ENCODE results near the gene SUSD3.

Gene SUSD3

DNA sequence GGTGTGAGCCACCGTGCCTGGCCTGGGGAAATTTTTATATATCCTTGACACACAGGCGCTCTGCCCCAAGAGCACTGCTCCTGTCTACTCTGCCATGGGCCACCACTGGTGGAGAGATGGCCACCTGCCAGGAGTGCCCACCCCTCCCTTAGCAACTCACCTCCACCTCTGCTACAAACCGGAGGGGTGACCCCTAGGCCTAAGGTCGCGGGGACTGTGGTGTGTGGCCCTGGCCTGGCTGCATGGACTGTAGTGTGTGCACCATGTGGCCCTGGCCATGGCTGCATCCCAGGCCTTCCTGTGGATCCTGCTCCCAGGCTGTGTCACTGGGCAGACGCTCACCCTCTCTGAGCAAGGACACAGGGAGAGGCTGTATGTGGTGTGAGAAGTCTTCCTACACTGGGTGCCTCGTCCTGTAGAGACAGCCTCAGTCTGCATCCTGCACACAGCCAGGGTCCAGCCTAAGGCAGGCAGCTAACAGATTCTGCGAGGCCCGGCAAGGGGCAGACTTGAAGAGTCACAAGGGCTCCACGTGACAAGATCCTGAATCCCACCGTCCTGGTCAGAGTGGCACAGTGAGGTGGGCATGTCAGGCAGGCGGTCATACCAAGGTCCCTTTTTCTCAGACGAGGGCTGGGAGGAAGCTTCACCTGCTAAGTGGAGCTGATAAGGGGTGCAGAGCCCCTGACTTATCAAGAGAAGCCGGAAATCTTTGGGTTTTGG is 65.2 kb downstream of the SUSD3 start:
- DNase-seq (ENCODE audit: low spot score): no peak

GRCh38 chr9:93124793-93125192 is 66.3 kb downstream of the SUSD3 start:
- DNase-seq (ENCODE audit: low spot score): no peak

DNA sequence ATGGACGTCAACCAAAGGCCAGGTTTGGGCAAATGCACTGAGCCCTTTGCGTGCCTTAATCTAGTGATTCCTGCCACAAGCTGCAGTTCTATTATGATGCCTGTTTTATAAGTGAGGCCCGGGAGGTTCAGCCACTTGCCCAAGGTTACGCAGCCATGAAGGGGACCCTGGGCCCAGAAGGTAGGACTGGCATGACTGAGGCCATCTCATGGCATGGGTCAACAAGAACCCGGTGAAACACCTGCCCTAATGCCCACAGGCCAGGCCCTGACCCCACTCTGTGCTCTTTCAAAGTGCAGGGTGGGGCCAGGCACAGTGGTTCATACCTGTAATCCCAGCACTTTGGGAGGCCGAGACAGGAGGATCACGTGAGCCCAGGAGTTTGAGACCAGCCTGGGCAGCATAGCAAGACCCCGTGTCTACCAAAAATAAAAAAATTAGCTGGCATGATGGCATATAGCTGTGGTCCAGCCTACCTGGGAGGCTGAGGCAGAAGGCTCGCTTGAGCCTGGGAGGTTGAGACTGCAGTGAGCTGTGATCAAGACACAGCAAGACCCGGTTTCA is 66.9 kb downstream of the SUSD3 start:
- DNase-seq (ENCODE audit: low spot score): no peak

DNA sequence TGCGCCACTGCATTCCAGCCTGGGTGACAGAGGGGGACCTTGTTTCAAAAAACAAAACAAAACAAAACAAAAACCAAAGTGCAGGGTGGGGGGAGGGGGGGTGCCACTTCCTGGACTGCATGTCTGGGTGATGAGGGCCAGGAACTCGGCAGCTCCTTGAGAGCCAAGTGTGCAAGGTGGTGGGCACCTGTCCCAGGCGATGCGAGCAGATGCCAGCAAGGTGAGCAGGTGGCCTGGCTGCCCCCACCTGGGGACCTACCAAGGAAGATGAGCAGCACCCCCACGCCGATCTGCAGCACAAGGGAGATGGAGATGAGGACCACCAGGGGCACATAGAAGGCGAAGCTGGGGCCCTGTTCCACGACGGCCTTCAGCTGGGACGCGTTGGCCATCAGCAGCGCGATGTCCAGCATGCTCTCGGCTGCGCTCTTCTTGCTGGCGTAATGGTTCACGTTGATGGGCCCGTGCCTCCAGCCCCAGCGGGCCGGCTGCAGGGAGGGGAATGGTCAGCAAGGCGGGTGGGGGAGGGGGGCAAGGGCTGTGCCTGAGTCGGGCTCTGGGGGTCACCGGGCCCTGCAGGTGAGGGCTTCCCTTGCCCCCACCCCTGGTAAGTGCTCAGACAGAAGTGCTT is 67.8 kb downstream of the SUSD3 start:
- no peak for DNase-seq (ENCODE audit: low spot score)

DNA sequence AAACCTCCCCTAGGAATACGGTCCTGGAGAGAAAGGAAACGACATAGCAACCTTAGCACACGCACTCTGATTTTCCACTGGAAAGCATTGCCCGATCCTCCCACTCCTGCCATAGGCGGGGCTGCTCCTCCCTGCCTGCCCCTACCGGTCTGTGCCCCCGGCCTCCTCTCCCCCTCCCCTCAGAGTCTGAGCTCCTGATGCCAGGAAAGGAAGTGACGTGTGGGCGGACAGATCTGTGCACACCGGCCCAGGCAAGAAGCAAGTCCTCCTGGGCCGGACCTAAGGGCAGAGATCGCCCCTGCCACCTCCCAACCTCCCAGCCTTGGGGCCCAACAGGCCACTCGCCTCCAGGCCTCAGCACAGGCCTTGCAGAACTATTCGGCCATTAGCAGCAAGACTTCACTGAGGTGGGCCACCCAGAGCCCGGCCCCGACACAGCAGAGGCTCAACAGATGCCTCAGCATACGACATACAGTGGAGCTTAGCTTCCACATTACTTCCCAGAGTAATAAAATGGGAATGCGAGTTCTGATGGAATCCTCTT is 68.4 kb downstream of the SUSD3 start:
- no peak for DNase-seq (ENCODE audit: low spot score)

GRCh38 chr9:93127395-93127911 is 69.0 kb downstream of the SUSD3 start:
- no peak for DNase-seq (ENCODE audit: low spot score)

DNA sequence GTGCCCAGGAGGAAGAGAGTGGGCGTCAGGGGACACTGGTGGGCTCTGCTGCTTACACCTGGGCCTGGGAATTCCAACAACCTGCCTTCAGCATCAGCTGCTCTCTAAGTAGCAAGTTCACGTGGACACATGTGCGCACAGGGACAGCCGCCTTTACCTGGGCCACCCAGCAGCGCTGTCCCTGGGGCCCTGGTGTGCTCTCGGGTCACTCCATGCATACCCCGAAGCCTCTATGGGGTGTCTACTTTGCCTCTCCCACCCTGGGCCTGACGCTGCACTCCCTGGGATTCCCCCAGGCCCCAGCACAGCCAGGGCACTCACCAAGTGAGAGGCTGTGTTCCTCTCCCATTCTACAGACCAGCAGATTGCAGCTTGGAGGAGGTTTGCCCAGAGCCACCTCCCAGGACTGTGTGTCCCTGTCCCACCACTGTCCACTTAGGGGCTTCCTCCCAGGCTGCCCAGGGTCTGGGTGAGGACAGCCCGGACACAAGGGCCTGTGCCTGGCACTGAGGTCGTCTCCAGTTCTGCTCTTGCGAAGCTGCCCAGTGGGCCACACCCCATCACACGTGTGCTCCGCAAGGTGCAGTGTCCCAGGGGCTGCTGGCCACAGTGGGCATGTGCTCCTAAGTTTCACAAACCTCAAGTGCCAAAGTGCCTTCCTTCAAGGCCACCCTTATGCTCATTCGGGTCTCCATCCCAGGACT is 69.7 kb downstream of the SUSD3 start:
- no peak for DNase-seq (ENCODE audit: low spot score)

GRCh38 chr9:93128715-93129224 is 70.3 kb downstream of the SUSD3 start:
- no peak for DNase-seq (ENCODE audit: low spot score)

DNA sequence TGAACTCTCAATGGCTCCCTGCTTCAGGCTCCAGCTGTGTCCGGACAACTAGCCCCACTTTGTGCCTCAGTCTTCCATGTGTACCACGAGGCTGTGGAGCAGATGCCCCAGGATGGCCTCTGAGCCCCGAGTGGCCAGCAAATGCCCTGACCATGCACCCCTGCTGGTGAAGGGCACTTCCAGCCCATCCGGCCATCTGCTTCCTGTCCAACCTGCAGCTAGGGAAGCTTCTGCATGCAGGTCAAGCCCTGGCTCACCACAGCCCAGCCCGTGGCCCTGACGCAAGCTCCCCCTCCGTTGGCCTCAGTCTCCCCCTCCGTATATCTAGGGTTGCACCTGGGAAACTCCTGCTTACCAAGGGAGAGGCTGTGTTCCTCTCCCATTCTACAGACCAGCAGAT is 70.8 kb downstream of the SUSD3 start:
- no peak for DNase-seq (ENCODE audit: low spot score)

GRCh38 chr9:93129691-93130500 is 71.4 kb downstream of the SUSD3 start:
- DNase-seq (ENCODE audit: low spot score): no peak

DNA sequence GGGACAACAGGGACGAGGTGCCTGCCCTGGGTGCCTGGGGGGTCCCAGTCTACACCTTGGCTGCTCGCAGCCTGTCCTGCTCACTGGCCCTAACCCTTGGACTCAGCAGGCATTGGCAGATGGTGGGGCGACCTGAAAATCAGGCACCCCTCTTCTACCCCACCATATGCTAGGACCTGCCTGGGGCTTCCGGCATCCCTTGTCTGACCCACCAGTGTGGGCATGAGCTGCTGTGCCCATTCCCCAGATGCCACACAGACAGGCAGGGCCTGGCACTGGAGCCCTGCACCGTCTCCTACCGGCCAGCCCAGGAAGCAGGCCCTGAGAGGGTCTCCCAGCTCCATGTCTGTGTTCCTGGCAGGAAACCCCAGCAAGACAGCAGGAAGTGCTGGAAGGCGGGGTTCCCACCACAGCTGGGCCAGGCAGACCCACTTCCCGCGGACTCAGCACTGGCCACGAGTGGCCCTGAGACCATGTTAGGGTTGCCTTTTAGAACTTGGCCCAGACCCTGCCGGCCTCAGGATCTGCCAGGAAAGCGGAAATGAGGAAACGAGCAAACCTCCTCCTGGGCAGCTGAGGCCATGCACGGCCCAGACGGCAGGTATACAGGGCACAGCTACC is 72.5 kb downstream of the SUSD3 start:
- no peak for DNase-seq (ENCODE audit: low spot score)

GRCh38 chr9:93131599-93132286 is 73.2 kb downstream of the SUSD3 start:
- no peak for DNase-seq (ENCODE audit: low spot score)

GRCh38 chr9:93132287-93132927 is 73.9 kb downstream of the SUSD3 start:
- DNase-seq (ENCODE audit: low spot score): peak; percentile 14

- DNase-seq (ENCODE audit: low spot score): no peak
Measured at GRCh38 chr9:93132946-93133680, 74.6 kb downstream of the SUSD3 start.

DNA sequence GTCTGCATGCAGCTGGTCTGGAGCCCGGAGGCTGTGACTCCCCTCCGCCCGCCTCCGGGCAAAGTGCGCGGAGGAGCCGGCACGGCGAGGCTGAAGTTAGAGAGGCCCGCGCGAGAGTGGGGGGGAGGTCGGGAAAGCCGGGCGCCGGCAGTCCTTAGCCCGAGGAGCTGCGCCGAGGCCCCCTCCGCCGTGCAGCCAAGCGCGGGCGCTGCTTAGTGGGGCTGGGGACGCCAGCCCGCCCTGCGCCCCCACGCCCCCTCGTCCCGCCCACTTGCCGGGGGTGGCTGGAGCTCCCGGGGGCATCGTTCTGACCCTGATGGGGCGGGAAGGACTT is 75.1 kb downstream of the SUSD3 start:
- DNase-seq (ENCODE audit: low spot score): peak; percentile 59

- DNase-seq (ENCODE audit: low spot score): peak; percentile 78
Measured at GRCh38 chr9:93134015-93134739, 75.7 kb downstream of the SUSD3 start, which contains the start of gene NINJ1. NINJ1 (minus strand) TSS chr9:93134251; CDS start chr9:93134217, 34 bp downstream.
